Head of caudate nucleus (tissue), 42 donors: ENCODE results near the gene NRP2.

Experiments used
- DNase-seq, 42 donors: peaks; one replicate each; pipeline versions ENCODE4 v3.0.0 to v3.0.0-alpha.2; 2020 to 2021; ENCODE audit warnings: mixed read lengths in 7 of 42
- intact Hi-C: fragments of 100-400 bp; cut with DNase I; formaldehyde crosslinking; loops from one replicate; pipeline ENCODE4 v1.15.0; 2022

NRP2 gene

GRCh38 chr2:205683502-205684367, 1.4 kb downstream of the NRP2 start:
- peak in 1 of 42 donors; percentile 45 for DNase-seq
- intact Hi-C loops: loop anchor here (10.0 kb wide), 1 partner anchor 809 kb away; no protein-coding TSS in a partner anchor

DNA sequence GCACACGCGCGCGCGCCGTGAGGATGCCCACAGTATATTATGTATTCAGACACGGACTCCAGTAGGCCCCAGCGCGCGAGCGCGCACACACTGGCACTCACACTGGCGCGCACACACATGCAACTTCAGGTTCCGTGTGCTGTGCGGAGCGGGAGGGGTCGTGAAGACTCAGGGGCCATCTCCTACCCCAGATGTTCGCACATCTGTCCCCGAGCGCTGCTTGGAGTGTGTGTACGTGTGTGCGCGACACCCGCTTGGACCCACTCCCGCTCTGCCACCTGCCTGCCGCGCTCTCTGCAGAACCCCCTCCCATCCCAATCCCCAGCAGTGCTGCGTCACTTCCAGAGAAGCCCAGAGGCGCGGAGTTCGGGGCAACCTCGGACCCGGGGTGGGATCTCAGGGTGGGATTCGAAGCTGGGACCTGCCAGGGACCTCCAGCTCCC, 2.6 kb downstream of the NRP2 start:
- peak in 17 of 42 donors; percentile 22 to 77 (median 52) for DNase-seq
- intact Hi-C loops: loop anchor here (10.0 kb wide), 1 partner anchor 810 kb away; no protein-coding TSS in a partner anchor

GRCh38 chr2:205685314-205686055, 3.2 kb downstream of the NRP2 start:
- DNase-seq: peak in 12 of 42 donors; percentile 22 to 64 (median 41)
- intact Hi-C loops: loop anchor here (10.0 kb wide), 1 partner anchor 811 kb away; no protein-coding TSS in a partner anchor

- peak in 8 of 42 donors; percentile 26 to 66 (median 45) for DNase-seq
- intact Hi-C loops: loop anchor here (10.0 kb wide), 1 partner anchor 811 kb away; no protein-coding TSS in a partner anchor
Measured at GRCh38 chr2:205686056-205686782, 3.9 kb downstream of the NRP2 start.

DNA sequence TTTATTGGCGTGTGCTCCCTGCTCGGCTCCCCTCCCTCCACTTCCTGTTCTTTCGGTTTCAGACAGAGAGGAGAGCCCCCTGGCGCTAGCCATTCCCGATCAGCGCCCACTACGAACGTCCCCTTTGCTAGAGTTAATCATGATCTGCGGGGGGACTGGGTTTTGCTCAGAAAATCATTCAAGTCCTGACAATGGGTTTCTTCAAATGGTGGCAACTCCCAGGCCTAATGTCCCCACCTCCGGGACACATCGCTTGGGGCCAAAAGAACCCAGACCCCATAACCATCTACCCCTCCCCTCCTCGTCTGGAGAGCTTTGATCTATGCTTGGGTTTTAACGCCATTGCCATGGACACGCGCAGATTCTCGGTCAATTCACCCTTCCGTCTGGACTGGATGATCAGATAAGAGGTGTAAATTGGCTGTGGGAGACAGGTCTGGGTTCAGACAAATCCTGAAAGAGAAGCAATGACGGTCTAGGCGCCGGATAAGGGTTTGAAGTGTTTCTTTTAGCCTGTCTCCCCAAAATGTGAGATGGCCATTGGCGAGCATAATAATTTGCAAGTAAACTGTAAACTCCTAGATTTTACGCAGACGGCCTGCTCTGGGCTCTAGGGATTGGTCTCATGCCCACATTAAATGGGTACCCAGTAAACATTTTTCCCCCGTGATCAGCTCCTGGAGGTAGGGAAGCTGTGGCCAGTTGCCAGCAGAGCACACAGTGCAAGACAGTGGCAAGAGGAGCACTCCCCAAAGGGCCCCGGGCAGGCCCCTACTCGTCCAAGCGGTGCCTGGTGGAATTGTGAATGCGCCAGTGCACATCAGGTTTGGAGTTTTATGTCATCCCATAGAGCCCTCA, 4.7 kb downstream of the NRP2 start:
- intact Hi-C loops: loop anchor here (10.0 kb wide), 1 partner anchor 812 kb away; no protein-coding TSS in a partner anchor
- peak in 2 of 42 donors; percentile 41 to 58 for DNase-seq

GRCh38 chr2:205687641-205687956, 5.3 kb downstream of the NRP2 start:
- DNase-seq: no peak
- intact Hi-C loops: loop anchor here (10.0 kb wide), 1 partner anchor 813 kb away; no protein-coding TSS in a partner anchor

- peak in 2 of 42 donors; percentile 42 to 58 for DNase-seq
- intact Hi-C loops: loop anchor here (10.0 kb wide), 1 partner anchor 814 kb away; no protein-coding TSS in a partner anchor
Measured at GRCh38 chr2:205688417-205689200, 6.3 kb downstream of the NRP2 start.

DNA sequence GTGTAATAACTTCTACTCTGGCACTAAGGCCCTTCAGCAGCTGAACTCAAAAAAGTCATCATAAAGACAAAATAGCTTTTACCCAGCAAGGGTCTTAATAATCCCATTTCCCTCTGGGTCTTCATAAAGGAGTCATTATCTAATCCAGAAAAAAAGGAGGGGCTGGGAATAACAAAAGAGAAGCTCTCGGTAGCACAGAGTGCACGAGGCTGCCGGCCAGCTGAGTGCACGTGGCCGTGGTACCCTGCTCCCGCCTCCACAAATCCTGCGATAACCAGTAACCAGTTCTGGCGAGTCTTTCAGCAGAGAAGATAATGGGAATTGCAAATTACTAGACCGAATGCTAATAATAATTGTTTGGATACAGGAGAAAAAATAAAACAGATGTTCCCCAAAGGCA, 7.5 kb downstream of the NRP2 start:
- peak in 24 of 42 donors; percentile 29 to 88 (median 54) for DNase-seq
- intact Hi-C loops: loop anchor here (10.0 kb wide), 1 partner anchor 815 kb away; no protein-coding TSS in a partner anchor

GRCh38 chr2:205692104-205692503, 9.8 kb downstream of the NRP2 start:
- intact Hi-C loops: no loop called here

DNA sequence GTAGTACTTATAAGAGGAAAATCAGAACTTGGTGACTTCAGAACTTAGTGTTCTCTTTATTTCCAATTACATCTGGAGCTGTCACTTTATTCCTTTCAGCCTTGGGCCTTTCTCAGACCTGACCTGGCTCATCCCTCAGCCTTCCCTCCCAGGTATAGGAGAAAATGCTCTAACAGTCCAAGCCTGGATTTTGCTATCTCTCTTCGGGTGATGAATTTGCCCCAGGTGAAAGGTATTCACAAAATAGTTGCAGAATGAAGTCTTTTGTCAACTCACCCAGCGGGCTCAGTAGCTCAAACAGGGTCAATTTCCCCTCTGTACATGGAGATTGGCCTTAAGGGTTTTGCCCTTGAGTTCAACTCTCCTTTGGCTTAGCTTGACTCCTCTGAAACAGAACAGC, 12.0 kb downstream of the NRP2 start:
- intact Hi-C loops: no loop called here
- DNase-seq: no peak

More at GRCh38 chr2:205692104-205692503, 9.8 kb downstream of the NRP2 start:
- DNase-seq: peak in 1 of 42 donors; percentile 18

- intact Hi-C loops: no loop called here
- DNase-seq: no peak
Measured at GRCh38 chr2:205695460-205695991, 13.2 kb downstream of the NRP2 start.

DNA sequence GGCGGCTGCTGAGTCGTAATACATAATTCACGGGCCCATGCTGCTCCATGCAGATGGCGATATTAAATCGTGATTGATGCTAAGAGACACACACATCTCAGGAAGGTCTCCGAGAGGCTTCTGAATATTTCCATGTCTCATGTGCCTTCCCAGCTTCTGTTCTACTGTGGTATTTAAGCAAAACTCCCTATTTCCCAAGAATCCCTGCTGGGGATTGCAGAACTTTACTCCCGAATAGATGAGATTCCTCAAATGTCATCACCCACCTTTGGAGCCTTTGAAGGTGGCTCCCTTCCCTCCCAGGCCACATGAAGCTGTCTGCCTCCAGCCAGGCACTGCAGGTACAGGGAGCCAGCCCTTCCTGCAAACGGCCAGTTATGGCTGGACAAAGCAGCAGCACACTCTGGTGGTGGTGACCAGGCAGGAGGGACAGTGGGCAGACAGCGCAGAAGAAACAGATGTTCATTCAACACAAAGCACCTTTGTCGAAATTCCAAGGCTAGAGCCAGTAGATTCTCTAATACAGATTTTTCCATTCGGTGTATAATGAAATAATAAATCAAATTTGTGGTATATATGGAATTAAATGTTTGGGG, 14.1 kb downstream of the NRP2 start:
- peak in 40 of 42 donors; percentile 52 to 90 (median 74) for DNase-seq
- intact Hi-C loops: no loop called here

DNA sequence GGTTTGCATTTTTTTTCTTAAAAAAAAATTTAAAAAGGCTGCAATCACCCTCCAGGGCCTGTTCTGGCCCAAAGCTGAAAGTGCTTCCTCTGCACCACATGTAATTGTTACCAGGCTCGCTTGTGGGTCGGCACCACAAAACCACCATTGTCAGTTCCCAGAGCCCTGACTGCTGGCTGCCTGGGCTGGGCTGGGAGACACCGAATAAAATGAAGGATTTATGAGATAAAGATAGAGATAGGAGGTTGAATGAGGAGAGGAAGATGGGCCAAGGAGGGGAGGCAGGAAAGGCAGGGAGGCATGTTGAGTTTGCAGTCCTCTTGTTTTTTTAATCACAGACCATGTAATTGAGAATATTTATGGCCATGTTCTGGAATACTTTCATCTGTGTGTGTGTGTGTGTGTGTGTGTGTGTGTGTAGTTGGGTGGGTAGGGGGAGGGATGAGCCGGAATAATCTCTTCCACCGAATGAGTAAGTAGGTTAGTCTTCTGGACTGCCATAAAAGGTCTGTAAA, 14.7 kb downstream of the NRP2 start:
- intact Hi-C loops: no loop called here
- peak in 36 of 42 donors; percentile 32 to 86 (median 64) for DNase-seq

GRCh38 chr2:205698286-205699268, 16.3 kb downstream of the NRP2 start:
- intact Hi-C loops: no loop called here
- DNase-seq: peak in 1 of 42 donors; percentile 39
